Upper lobe of left lung (tissue), 4 donors: ENCODE measurements around the gene ACTR5.

Experiments used
- POLR2A ChIP-seq, 4 donors: fragments of 450-650 bp; IDR thresholded peaks; one replicate each; pipeline ENCODE4 v1.5.1; 2016 to 2017; ENCODE audit warnings: antibody characterized with exemption in 4 of 4, mild to moderate bottlenecking in 2 of 4
- TF ChIP-seq, protein P1 (sequence below), 6 experiments: fragments of 450-650 bp in 4 of 6; fragments of 200-600 bp in 2 of 6; sonication (generic) in 2 of 6; IDR thresholded peaks; one replicate each; pipeline ENCODE4 v1.5.1; 2016 to 2019; ENCODE audit warnings: antibody characterized with exemption in 6 of 6

GRCh38 chr20:38715646-38716045 lies 32.6 kb upstream of the ACTR5 start:
- TF ChIP-seq, protein P1, sequence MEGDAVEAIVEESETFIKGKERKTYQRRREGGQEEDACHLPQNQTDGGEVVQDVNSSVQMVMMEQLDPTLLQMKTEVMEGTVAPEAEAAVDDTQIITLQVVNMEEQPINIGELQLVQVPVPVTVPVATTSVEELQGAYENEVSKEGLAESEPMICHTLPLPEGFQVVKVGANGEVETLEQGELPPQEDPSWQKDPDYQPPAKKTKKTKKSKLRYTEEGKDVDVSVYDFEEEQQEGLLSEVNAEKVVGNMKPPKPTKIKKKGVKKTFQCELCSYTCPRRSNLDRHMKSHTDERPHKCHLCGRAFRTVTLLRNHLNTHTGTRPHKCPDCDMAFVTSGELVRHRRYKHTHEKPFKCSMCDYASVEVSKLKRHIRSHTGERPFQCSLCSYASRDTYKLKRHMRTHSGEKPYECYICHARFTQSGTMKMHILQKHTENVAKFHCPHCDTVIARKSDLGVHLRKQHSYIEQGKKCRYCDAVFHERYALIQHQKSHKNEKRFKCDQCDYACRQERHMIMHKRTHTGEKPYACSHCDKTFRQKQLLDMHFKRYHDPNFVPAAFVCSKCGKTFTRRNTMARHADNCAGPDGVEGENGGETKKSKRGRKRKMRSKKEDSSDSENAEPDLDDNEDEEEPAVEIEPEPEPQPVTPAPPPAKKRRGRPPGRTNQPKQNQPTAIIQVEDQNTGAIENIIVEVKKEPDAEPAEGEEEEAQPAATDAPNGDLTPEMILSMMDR (IDR thresholded peaks at IDR 0.05), result no peak
- TF ChIP-seq POLR2A (IDR thresholded peaks at IDR 0.05), result no peak
